NK-92 treated with Interleukin-12 subunit alpha and Interleukin-12 subunit beta, amount 100 ng/mL, for 24 hours (cell line): Measurements from ENCODE around the gene OR5AR1.
"Not testable (repeated sequence)": the region's sequence is repeated elsewhere in the genome, so short reads cannot be mapped to it uniquely, and the experiment has no call there.

ENCODE experiments used
- DNase-seq: peaks from one replicate; lab custom pipeline; 2025; lab: John Stamatoyannopoulos, UW

OR5AR1 gene

GRCh38 chr11:56663386-56663785, at the start of gene OR5AR1:
OR5AR1 (plus strand) TSS chr11:56663686; CDS start chr11:56663686, 0 bp downstream.
- DNase-seq: no peak

DNA sequence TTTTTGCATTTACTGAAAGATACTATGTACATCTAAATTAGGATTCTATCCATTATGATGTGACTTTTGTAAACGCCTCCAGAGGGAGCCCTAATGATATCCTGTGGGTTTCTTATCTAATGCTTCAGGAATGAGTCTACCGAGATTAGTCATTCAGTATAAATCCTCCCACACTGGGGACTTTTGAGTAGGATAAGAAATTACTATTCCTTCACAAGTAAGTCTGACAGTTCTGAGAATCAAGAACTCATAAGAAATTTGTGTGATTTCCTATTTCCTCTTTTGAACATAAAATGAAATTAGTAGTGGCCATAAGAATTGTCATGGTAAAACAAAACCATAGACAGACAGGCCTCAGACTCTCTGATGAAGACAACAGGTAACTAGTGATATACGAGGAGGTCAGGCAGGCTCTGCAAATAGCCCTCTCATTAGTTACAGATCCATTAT, 38.8 kb upstream of the OR5AR1 start:
- no peak for DNase-seq

DNA sequence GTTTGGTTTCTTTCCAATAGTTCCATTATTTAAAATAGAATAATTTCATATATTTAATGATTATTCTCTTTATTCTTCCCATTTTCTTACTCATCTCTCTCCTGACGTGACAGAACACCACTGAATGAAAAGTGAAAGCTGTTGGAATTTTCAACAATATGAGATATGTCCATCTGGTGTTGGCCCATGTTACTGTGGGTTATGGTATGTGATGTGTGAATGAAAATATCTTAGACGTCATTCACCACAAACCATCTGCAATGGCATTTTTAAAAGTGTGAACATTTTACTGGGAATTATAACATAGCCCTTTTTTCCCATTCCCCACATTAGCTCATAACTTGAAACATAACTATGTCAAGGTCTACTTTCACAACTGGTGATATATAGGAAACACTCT, 37.5 kb upstream of the OR5AR1 start:
- DNase-seq: no peak

GRCh38 chr11:56632329-56632728, 31.2 kb upstream of the OR5AR1 start:
- no peak for DNase-seq

GRCh38 chr11:56636861-56637260, 26.6 kb upstream of the OR5AR1 start:
- no peak for DNase-seq

- DNase-seq: no peak
Measured at GRCh38 chr11:56637500-56637899, 26.0 kb upstream of the OR5AR1 start.

- no peak for DNase-seq
Measured at GRCh38 chr11:56642339-56642738, 21.1 kb upstream of the OR5AR1 start, which contains the start of gene OR5AP2. OR5AP2 (minus strand) TSS chr11:56642439; CDS start chr11:56642439, 0 bp downstream.

DNA sequence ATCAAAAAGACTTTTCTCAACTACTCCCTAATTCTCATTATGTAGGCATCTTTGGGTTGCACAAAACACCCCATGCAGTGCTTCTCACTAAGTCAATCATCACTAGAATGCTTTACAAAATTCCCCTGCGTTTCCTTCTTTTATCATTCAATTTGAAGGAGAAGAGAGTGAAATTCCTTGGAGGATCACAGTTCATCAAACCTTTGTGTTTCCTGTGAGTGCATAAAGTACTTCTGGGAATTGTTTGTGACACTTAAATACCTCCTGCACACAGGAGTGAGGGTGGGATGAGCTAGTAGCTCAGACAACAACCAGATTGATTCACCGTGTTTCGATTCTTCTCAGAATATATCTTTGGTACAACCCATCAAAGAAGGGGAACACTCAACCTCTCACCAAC, 3.7 kb upstream of the OR5AR1 start:
- no peak for DNase-seq

- DNase-seq: no peak
Measured at GRCh38 chr11:56670984-56671383, 7.5 kb downstream of the OR5AR1 start.

- DNase-seq: no peak
Measured at GRCh38 chr11:56688554-56689100, 25.1 kb downstream of the OR5AR1 start.

DNA sequence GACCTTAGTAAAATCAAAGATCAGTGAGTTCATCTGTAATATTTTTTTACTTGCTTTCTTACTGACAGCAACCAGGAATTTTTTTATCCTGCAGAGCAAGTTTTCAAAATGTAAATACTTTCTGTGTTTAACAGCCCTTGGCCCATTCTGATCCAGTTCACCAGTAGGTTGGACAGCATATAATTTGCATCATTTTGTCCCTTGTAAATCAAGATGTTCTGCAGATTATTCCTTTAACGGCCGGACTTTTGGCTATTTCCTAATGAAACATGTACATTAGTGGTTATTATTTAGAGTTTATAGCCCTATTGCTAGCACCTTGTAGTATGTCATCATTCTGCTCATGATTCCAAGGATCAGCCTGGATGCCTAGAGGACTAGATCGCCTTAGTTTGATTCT, 27.7 kb downstream of the OR5AR1 start:
- DNase-seq: not testable (repeated sequence)

GRCh38 chr11:56693428-56693827, 29.9 kb downstream of the OR5AR1 start:
- no peak for DNase-seq

DNA sequence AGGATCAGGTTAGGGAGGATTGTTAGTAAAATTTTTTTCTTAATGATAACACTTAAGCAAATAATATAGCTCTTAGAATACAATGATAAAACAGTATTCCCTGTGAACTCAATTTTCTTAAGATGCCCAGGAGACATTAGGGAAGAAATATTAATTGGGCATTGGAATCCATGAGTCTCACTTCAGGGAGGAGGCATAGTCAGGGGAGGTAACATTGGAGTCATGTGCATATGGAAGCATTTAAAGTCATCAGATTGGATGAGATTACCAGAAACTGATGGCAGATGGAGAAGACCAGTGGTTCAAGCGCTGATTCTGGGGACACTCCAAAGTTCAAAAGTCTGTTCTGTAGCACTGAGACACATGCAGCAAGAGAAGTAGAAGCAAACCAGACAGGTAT, 35.3 kb downstream of the OR5AR1 start, which contains the start of gene OR9G1:
Gene OR9G1, plus strand, starts transcription at position 301 of the 400 bp plus-strand sequence. CDS start 1,293 bp downstream, outside the sequence.
- DNase-seq: no peak

GRCh38 chr11:56700242-56700913, 36.9 kb downstream of the OR5AR1 start:
- peak; percentile 31 for DNase-seq

DNA sequence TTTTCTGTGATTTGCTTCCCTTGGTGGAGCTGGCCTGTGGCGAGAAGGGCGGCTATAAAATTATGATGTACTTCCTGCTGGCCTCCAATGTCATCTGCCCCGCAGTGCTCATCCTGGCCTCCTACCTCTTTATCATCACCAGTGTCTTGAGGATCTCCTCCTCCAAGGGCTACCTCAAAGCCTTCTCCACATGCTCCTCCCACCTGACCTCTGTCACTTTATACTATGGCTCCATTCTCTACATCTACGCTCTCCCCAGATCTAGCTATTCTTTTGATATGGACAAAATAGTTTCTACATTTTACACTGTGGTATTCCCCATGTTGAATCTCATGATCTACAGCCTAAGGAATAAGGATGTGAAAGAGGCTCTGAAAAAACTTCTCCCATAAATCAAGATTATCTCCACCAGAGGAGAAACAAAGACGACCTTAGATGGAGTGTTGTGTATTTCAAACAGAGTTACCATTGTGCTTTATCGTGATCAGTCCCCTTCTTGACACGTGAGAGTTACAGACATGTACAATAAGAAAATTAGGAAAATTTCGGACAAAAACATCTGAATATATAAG, 37.5 kb downstream of the OR5AR1 start:
- no peak for DNase-seq

- DNase-seq: no peak
Measured at GRCh38 chr11:56705784-56706396, 42.4 kb downstream of the OR5AR1 start.

GRCh38 chr11:56706486-56706885, 43.0 kb downstream of the OR5AR1 start:
- DNase-seq: no peak

- DNase-seq: no peak
Measured at GRCh38 chr11:56714206-56714605, 50.7 kb downstream of the OR5AR1 start.
